H7 (cell line): ENCODE results near the gene SOX6. TPM values are rescaled to one million over a fixed set of nuclear protein-coding genes. Genes with fewer than 3 reads are reported as not detected.

Experiments used
- DNase-seq: peaks from one replicate; pipeline ENCODE4 v3.0.0; 2012
- H3K27me3 ChIP-seq: 2 replicates; pipeline ENCODE4 v1.6.0; 2011; ENCODE audit warnings: mild to moderate bottlenecking, low read length; ENCODE audit not compliant: control insufficient read depth, insufficient read depth
- H3K36me3 ChIP-seq: replicated peaks from 2 replicates; pipeline ENCODE4 v1.5.1; 2011; ENCODE audit warnings: low read length; ENCODE audit not compliant: control insufficient read depth, insufficient read depth
- H3K4me3 ChIP-seq: 2 replicates; pipeline ENCODE4 v1.5.1; 2011; ENCODE audit warnings: low read depth, mild to moderate bottlenecking, control low read depth, low read length, moderate library complexity; ENCODE audit not compliant: insufficient read depth
- total RNA-seq: library from RNA; depleted of rRNA; stranded (reverse); fragments of >200 nt; shearing (Covaris generic); gene quantifications from 2 replicates; pipeline ENCODE4 v1.2.3, GENCODE V29; 2014

SOX6 gene
- total RNA-seq, 1 experiment from 2014 or later, result 0.03 TPM

- H3K36me3 ChIP-seq, result no peaks in the 10 kb centered on the region
- DNase-seq, result no peak
- no peaks in the 10 kb centered on the region for H3K27me3 ChIP-seq
- no peak overlapping the region for H3K4me3 ChIP-seq
Observed at GRCh38 chr11:16242806-16243205, 113.5 kb downstream of the SOX6 start.

GRCh38 chr11:16240687-16241086 lies 115.7 kb downstream of the SOX6 start:
- Histone ChIP-seq H3K4me3 (no peak overlapping the region), H3K27me3 (no peaks in the 10 kb centered on the region), H3K36me3 (no peaks in the 10 kb centered on the region)
- no peak for DNase-seq

- H3K36me3 ChIP-seq, result no peaks in the 10 kb centered on the region
- H3K4me3 ChIP-seq, result no peak overlapping the region
- no peaks in the 10 kb centered on the region for H3K27me3 ChIP-seq
- DNase-seq, result no peak
Observed at GRCh38 chr11:16239141-16240105, 116.9 kb downstream of the SOX6 start.

GRCh38 chr11:16226245-16226644 lies 130.1 kb downstream of the SOX6 start:
- Histone ChIP-seq H3K4me3 (no peak overlapping the region), H3K27me3 (no peaks in the 10 kb centered on the region), H3K36me3 (no peaks in the 10 kb centered on the region)
- no peak for DNase-seq

- Histone ChIP-seq H3K27me3 (no peaks in the 10 kb centered on the region), H3K36me3 (no peaks in the 10 kb centered on the region), H3K4me3 (no peak overlapping the region)
- no peak for DNase-seq
Observed at GRCh38 chr11:16225623-16226022, 130.7 kb downstream of the SOX6 start.

- Histone ChIP-seq H3K27me3 (no peaks in the 10 kb centered on the region), H3K36me3 (no peaks in the 10 kb centered on the region), H3K4me3 (no peak overlapping the region)
- DNase-seq, result no peak
Observed at GRCh38 chr11:16223558-16223957, 132.8 kb downstream of the SOX6 start.

GRCh38 chr11:16217631-16218030 lies 138.7 kb downstream of the SOX6 start:
- H3K27me3 ChIP-seq, result no peaks in the 10 kb centered on the region
- DNase-seq, result no peak
- H3K4me3 ChIP-seq, result no peak overlapping the region
- no peaks in the 10 kb centered on the region for H3K36me3 ChIP-seq

- no peaks in the 10 kb centered on the region for H3K27me3 ChIP-seq
- no peaks in the 10 kb centered on the region for H3K36me3 ChIP-seq
- H3K4me3 ChIP-seq, result no peak overlapping the region
- DNase-seq, result no peak
Observed at GRCh38 chr11:16216831-16217230, 139.5 kb downstream of the SOX6 start.

- DNase-seq, result no peak
- no peaks in the 10 kb centered on the region for H3K36me3 ChIP-seq
- H3K4me3 ChIP-seq, result no peak overlapping the region
- no peaks in the 10 kb centered on the region for H3K27me3 ChIP-seq
Observed at GRCh38 chr11:16215352-16215751, 141.0 kb downstream of the SOX6 start.

GRCh38 chr11:16211407-16211806 lies 144.9 kb downstream of the SOX6 start:
- no peaks in the 10 kb centered on the region for H3K27me3 ChIP-seq
- no peaks in the 10 kb centered on the region for H3K36me3 ChIP-seq
- H3K4me3 ChIP-seq, result no peak overlapping the region
- DNase-seq, result peak; percentile 6

GRCh38 chr11:16204261-16204660 lies 152.1 kb downstream of the SOX6 start:
- H3K4me3 ChIP-seq, result no peak overlapping the region
- DNase-seq, result no peak
- H3K36me3 ChIP-seq, result no peaks in the 10 kb centered on the region
- H3K27me3 ChIP-seq, result no peaks in the 10 kb centered on the region

- Histone ChIP-seq H3K27me3 (no peaks in the 10 kb centered on the region), H3K36me3 (no peaks in the 10 kb centered on the region), H3K4me3 (no peak overlapping the region)
- no peak for DNase-seq
Observed at GRCh38 chr11:16195651-16196050, 160.7 kb downstream of the SOX6 start.

GRCh38 chr11:16194566-16194965 lies 161.8 kb downstream of the SOX6 start:
- DNase-seq, result peak; percentile 9
- Histone ChIP-seq H3K36me3 (no peaks in the 10 kb centered on the region), H3K4me3 (no peak overlapping the region), H3K27me3 (no peaks in the 10 kb centered on the region)

GRCh38 chr11:16193897-16194381 lies 162.4 kb downstream of the SOX6 start:
- Histone ChIP-seq H3K4me3 (no peak overlapping the region), H3K27me3 (no peaks in the 10 kb centered on the region), H3K36me3 (no peaks in the 10 kb centered on the region)
- DNase-seq, result no peak

- DNase-seq, result no peak
- H3K36me3 ChIP-seq, result no peaks in the 10 kb centered on the region
- no peaks in the 10 kb centered on the region for H3K27me3 ChIP-seq
- H3K4me3 ChIP-seq, result no peak overlapping the region
Observed at GRCh38 chr11:16191868-16192240, 164.5 kb downstream of the SOX6 start.
